H9 (cell line): ENCODE measurements around the gene SCAF11. TPM values are rescaled to one million over a fixed set of nuclear protein-coding genes. Genes with fewer than 3 reads are reported as not detected.

Source experiments
- DNase-seq: peaks from one replicate; pipeline ENCODE4 v3.0.0-alpha.2; 2017
- H2AFZ ChIP-seq: one replicate; pipeline ENCODE4 v1.6.1; 2013; ENCODE audit warnings: mild to moderate bottlenecking, low read length, control low read depth, moderate library complexity
- H2AK5ac ChIP-seq: 2 replicates; pipeline ENCODE4 v1.6.1; 2013; ENCODE audit warnings: low read length, control low read depth, mixed read lengths; ENCODE audit not compliant: insufficient read length
- H2BK120ac ChIP-seq: one replicate; pipeline ENCODE4 v1.6.1; 2013; ENCODE audit warnings: low read depth, mild to moderate bottlenecking, low read length, control low read depth, inconsistent platforms; ENCODE audit not compliant: poor library complexity, severe bottlenecking
- H2BK12ac ChIP-seq: 2 replicates; pipeline ENCODE4 v1.6.1; 2013; ENCODE audit warnings: low read length, control low read depth, mixed read lengths, low read depth; ENCODE audit not compliant: insufficient read length
- H2BK15ac ChIP-seq: 2 replicates; pipeline ENCODE4 v1.6.1; 2013; ENCODE audit warnings: low read depth, low read length, control low read depth
- H2BK20ac ChIP-seq: one replicate; pipeline ENCODE4 v1.6.1; 2013; ENCODE audit warnings: low read depth, mild to moderate bottlenecking, low read length, control low read depth, inconsistent platforms; ENCODE audit not compliant: poor library complexity, severe bottlenecking
- H2BK5ac ChIP-seq: 2 replicates; pipeline ENCODE4 v1.6.1; 2013; ENCODE audit warnings: low read length, control low read depth, mixed read lengths; ENCODE audit not compliant: insufficient read length
- H3K14ac ChIP-seq: 2 replicates; pipeline ENCODE4 v1.6.1; 2013; ENCODE audit warnings: low read length, control low read depth; ENCODE audit not compliant: insufficient read depth
- H3K18ac ChIP-seq: 2 replicates; pipeline ENCODE4 v1.6.1; 2013; ENCODE audit warnings: low read depth, mild to moderate bottlenecking, mixed read lengths, low read length, control low read depth; ENCODE audit not compliant: insufficient read length
- H3K23ac ChIP-seq: 2 replicates; pipeline ENCODE4 v1.6.1; 2013; ENCODE audit warnings: low read length, control low read depth, mixed read lengths, low read depth; ENCODE audit not compliant: insufficient read length
- H3K23me2 ChIP-seq: 2 replicates; pipeline ENCODE4 v1.6.1; 2013; ENCODE audit warnings: low read depth, mild to moderate bottlenecking, mixed read lengths, low read length, control low read depth; ENCODE audit not compliant: insufficient read length, poor library complexity, severe bottlenecking
- H3K27ac ChIP-seq: 2 replicates; pipeline ENCODE4 v1.5.1; 2013; ENCODE audit warnings: low read length, control low read depth, mixed read lengths, low read depth; ENCODE audit not compliant: insufficient read length
- H3K27me3 ChIP-seq: 2 replicates; pipeline ENCODE4 v1.6.1; 2013; ENCODE audit warnings: low read length, control low read depth, inconsistent platforms; ENCODE audit not compliant: insufficient read depth
- H3K4ac ChIP-seq: 2 replicates; pipeline ENCODE4 v1.6.1; 2013; ENCODE audit warnings: low read depth, mild to moderate bottlenecking, control low read depth, inconsistent platforms, low read length, moderate library complexity
- H3K4me1 ChIP-seq: 2 replicates; pipeline ENCODE4 v1.6.1; 2013; ENCODE audit warnings: low read length, control low read depth, inconsistent platforms; ENCODE audit not compliant: insufficient read depth
- H3K4me2 ChIP-seq: 2 replicates; pipeline ENCODE4 v1.6.1; 2013; ENCODE audit warnings: low read length, control low read depth, mixed read lengths; ENCODE audit not compliant: insufficient read length, insufficient read depth
- H3K56ac ChIP-seq: 2 replicates; pipeline ENCODE4 v1.6.1; 2013; ENCODE audit warnings: low read depth, mild to moderate bottlenecking, mixed read lengths, low read length, control low read depth; ENCODE audit not compliant: insufficient read length
- H3K79me1 ChIP-seq: 2 replicates; pipeline ENCODE4 v1.6.1; 2013; ENCODE audit warnings: low read depth, mild to moderate bottlenecking, moderate library complexity, low read length, control low read depth, inconsistent platforms; ENCODE audit not compliant: insufficient read depth, poor library complexity, severe bottlenecking
- H3K79me2 ChIP-seq: 2 replicates; pipeline ENCODE4 v1.6.1; 2013; ENCODE audit warnings: low read length, control low read depth, inconsistent platforms; ENCODE audit not compliant: insufficient read depth
- H3K9ac ChIP-seq: 2 replicates; pipeline ENCODE4 v1.6.1; 2013; ENCODE audit warnings: low read length, control low read depth, mixed read lengths; ENCODE audit not compliant: insufficient read length; ENCODE audit errors: extremely low read depth
- H3K9me3 ChIP-seq: one replicate; pipeline ENCODE4 v1.6.1; 2013; ENCODE audit warnings: low read depth, low read length, inconsistent platforms; ENCODE audit not compliant: control insufficient read depth
- H3T11ph ChIP-seq: one replicate; pipeline ENCODE4 v1.6.1; 2013; ENCODE audit warnings: mild to moderate bottlenecking, low read length, control low read depth, inconsistent platforms
- H4K20me1 ChIP-seq: one replicate; pipeline ENCODE4 v1.6.1; 2013; ENCODE audit not compliant: control insufficient read depth, insufficient read length, insufficient read depth
- H4K5ac ChIP-seq: 2 replicates; pipeline ENCODE4 v1.6.1; 2013; ENCODE audit warnings: low read depth, mild to moderate bottlenecking, mixed read lengths, low read length, control low read depth; ENCODE audit not compliant: insufficient read length
- H4K8ac ChIP-seq: replicated peaks from 2 replicates; pipeline ENCODE4 v1.6.1; 2013; ENCODE audit warnings: low read length, control low read depth, mixed read lengths, low read depth; ENCODE audit not compliant: insufficient read length
- H4K91ac ChIP-seq: 2 replicates; pipeline ENCODE4 v1.6.1; 2013; ENCODE audit warnings: low read depth, mild to moderate bottlenecking, moderate library complexity, mixed read lengths, low read length, control low read depth; ENCODE audit not compliant: insufficient read length
- H3K27ac Mint-ChIP-seq, 3 experiments: 2 replicates in 2 of 3; 3 replicates in 1 of 3; pipeline ENCODE4 v1.8.0; 2020 to 2021; ENCODE audit warnings: mixed read lengths in 3 of 3, mild to moderate bottlenecking in 1 of 3, moderate library complexity in 1 of 3
- H3K27me3 Mint-ChIP-seq: 2 replicates; pipeline ENCODE4 v1.8.0; 2021; ENCODE audit warnings: low read depth, mild to moderate bottlenecking, moderate library complexity, mixed read lengths
- H3K36me3 Mint-ChIP-seq, 3 experiments: 2 replicates in 2 of 3; 3 replicates in 1 of 3; pipeline ENCODE4 v1.8.0; 2020 to 2021; ENCODE audit warnings: low read depth in 3 of 3, mixed read lengths in 3 of 3; ENCODE audit not compliant: insufficient read depth in 1 of 3
- H3K4me1 Mint-ChIP-seq, 2 experiments: 2 replicates each; pipeline ENCODE4 v1.8.0; 2020; ENCODE audit warnings: mixed read lengths in 2 of 2
- H3K4me3 Mint-ChIP-seq, 2 experiments: 2 replicates in 1 of 2; 3 replicates in 1 of 2; pipeline ENCODE4 v1.8.0; 2020 to 2021; ENCODE audit warnings: mild to moderate bottlenecking in 2 of 2, mixed read lengths in 2 of 2, moderate library complexity in 1 of 2
- H3K9me3 Mint-ChIP-seq, 2 experiments: 2 replicates in 1 of 2; 3 replicates in 1 of 2; pipeline ENCODE4 v1.8.0; 2020; ENCODE audit warnings: mild to moderate bottlenecking in 2 of 2, mixed read lengths in 2 of 2, moderate library complexity in 1 of 2
- CTCF ChIP-seq: fragments of 200-600 bp; sonication (generic); conservative IDR thresholded peaks from 3 replicates; pipeline ENCODE4 v1.8.0; 2021; ENCODE audit warnings: antibody characterized with exemption, mild to moderate bottlenecking
- WGBS: extraction: QIAGEN DNeasy Blood & Tissue Kit; methylation state at CpG from one replicate; pipeline ENCODE4 v1.1.7; 2013; ENCODE audit warnings: missing lambda C conversion rate, low lambda C conversion rate, mixed read lengths; ENCODE audit not compliant: insufficient read length; ENCODE audit errors: extremely low coverage; 5-methylcytosine and 5-hydroxymethylcytosine counted together
- long read RNA-seq: library from polyadenylated mRNA; unstranded; transcript quantifications from one replicate; pipeline ENCODE4 v2.0.0, GENCODE V29; 2020
- total RNA-seq: library from RNA; stranded (reverse); gene quantifications from 2 replicates; pipeline ENCODE4 v1.2.1, GENCODE V29; 2021

The SCAF11 gene, protein sequence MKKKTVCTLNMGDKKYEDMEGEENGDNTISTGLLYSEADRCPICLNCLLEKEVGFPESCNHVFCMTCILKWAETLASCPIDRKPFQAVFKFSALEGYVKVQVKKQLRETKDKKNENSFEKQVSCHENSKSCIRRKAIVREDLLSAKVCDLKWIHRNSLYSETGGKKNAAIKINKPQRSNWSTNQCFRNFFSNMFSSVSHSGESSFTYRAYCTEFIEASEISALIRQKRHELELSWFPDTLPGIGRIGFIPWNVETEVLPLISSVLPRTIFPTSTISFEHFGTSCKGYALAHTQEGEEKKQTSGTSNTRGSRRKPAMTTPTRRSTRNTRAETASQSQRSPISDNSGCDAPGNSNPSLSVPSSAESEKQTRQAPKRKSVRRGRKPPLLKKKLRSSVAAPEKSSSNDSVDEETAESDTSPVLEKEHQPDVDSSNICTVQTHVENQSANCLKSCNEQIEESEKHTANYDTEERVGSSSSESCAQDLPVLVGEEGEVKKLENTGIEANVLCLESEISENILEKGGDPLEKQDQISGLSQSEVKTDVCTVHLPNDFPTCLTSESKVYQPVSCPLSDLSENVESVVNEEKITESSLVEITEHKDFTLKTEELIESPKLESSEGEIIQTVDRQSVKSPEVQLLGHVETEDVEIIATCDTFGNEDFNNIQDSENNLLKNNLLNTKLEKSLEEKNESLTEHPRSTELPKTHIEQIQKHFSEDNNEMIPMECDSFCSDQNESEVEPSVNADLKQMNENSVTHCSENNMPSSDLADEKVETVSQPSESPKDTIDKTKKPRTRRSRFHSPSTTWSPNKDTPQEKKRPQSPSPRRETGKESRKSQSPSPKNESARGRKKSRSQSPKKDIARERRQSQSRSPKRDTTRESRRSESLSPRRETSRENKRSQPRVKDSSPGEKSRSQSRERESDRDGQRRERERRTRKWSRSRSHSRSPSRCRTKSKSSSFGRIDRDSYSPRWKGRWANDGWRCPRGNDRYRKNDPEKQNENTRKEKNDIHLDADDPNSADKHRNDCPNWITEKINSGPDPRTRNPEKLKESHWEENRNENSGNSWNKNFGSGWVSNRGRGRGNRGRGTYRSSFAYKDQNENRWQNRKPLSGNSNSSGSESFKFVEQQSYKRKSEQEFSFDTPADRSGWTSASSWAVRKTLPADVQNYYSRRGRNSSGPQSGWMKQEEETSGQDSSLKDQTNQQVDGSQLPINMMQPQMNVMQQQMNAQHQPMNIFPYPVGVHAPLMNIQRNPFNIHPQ (N-terminal part only)
- total RNA-seq, result 85.0 and 90.8 TPM in 2 replicates
- long read RNA-seq, full-length matches to known transcripts, result 59 of 404 reads
- long read RNA-seq, partial matches to known transcripts, result 289 of 404 reads
- long read RNA-seq, other reads (novel, unspliced or antisense), result 56 of 404 reads

- peak within 1 kb of the TSS; percentile 42 for H3K27ac ChIP-seq
- no peak within 1 kb of the TSS for H3K23ac ChIP-seq
- Mint-ChIP-seq H3K27ac (peak within 1 kb of the TSS; percentile 95 to 99 (median 98)), H3K4me3 (peak within 1 kb of the TSS; percentile 93 to 95), H3K4me1 (peaks cover 33 to 39% of the 10 kb centered on the region in 2 experiments), H3K27me3 (peaks cover 2% of the 10 kb centered on the region; the same call in 1 of the 2 replicates), H3K9me3 (peaks cover 13% of the 10 kb centered on the region in 2 experiments; a peak in 4 of 5 replicates), H3K36me3 (peaks cover 15 to 24% (median 15%) of the 10 kb centered on the region in 3 experiments)
- no peak within 1 kb of the TSS for H3K56ac ChIP-seq
- peaks cover 11% of the 10 kb centered on the region for H3K23me2 ChIP-seq
- peaks cover 11% of the 10 kb centered on the region; the same call in 1 of the 2 replicates for H3K79me2 ChIP-seq
- peaks cover 4% of the 10 kb centered on the region for H3K79me1 ChIP-seq
- peak; percentile 91 for TF ChIP-seq CTCF
- peak within 1 kb of the TSS; percentile 74 for H3K9ac ChIP-seq
- H2BK120ac ChIP-seq, result peak within 1 kb of the TSS; percentile 40
- no peak within 1 kb of the TSS for H4K8ac ChIP-seq
- no peak within 1 kb of the TSS for H2AFZ ChIP-seq
- H2BK5ac ChIP-seq, result no peak within 1 kb of the TSS
- H3K4me1 ChIP-seq, result no peaks in the 10 kb centered on the region; the same call in 1 of the 2 replicates
- H4K20me1 ChIP-seq, result no peaks in the 10 kb centered on the region
- peak within 1 kb of the TSS; percentile 93 for H3K18ac ChIP-seq
- no peak within 1 kb of the TSS; the same call in 1 of the 2 replicates for H3K4ac ChIP-seq
- H3K9me3 ChIP-seq, result no peaks in the 10 kb centered on the region
- H3K4me2 ChIP-seq, result peak within 1 kb of the TSS; percentile 77
- H2BK15ac ChIP-seq, result no peak within 1 kb of the TSS
- WGBS, result no CpG with 5 or more reads among the region's 54 CpGs
- H2AK5ac ChIP-seq, result no peak within 1 kb of the TSS
- no peak within 1 kb of the TSS for H2BK20ac ChIP-seq
- peak within 1 kb of the TSS; percentile 98 for H3K14ac ChIP-seq
- peak within 1 kb of the TSS; percentile 47 for H3T11ph ChIP-seq
- H2BK12ac ChIP-seq, result no peak within 1 kb of the TSS
- no peak within 1 kb of the TSS for H4K91ac ChIP-seq
- DNase-seq, result peak; percentile 100
- peak within 1 kb of the TSS; percentile 13 for H4K5ac ChIP-seq
- H3K27me3 ChIP-seq, result no peaks in the 10 kb centered on the region
Measured at GRCh38 chr12:45990468-45991283, at the start of gene SCAF11. Gene SCAF11 (minus strand): TSS chr12:45990574. CDS start chr12:45964167, 26,407 bp downstream.
